Measurements from ENCODE around the gene PITPNM2. TPM values are rescaled to one million over a fixed set of nuclear protein-coding genes. Genes with fewer than 3 reads are reported as not detected.

Gene PITPNM2
- total RNA-seq, 3 donors from 2014 or later (not counting 1 experiment from before 2014, with no cell fraction given): 38.9 to 94.6 (median 42.5) TPM

DNA sequence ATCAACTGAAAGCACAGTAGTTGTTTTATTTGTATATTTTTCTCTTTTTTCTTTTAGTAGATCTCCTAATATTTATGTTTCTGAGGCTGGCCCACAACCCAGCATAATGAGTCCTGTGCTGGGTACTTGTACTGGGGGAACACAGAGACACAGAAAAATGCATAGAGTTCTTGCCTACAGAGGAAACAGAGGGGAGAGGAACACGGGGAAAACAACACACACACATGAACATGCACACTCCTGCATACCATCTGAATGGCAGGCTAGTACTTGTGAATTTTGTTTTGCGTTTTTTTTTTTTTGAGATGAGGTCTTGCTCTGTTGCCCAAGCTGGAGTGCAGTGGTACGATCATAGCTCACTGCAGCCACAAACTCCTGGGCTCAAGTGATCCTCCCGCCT, 21.3 kb downstream of the PITPNM2 start:
- Mint-ChIP-seq H3K9me3 (no peaks in the 10 kb centered on the region), H3K4me1 (peaks cover 27 to 32% of the 10 kb centered on the region in 2 donors), H3K27ac (no peak overlapping the region), H3K4me3 (no peak overlapping the region), H3K36me3 (no peaks in the 10 kb centered on the region), H3K27me3 (ENCODE audit: low read depth in 2 of 2) (no peaks in the 10 kb centered on the region)
- DNase-seq (no peak), ATAC-seq (no peak)
- intact Hi-C loops (cut with micrococcal nuclease): no loop called here
- H3K27me3 ChIP-seq (ENCODE audit: control insufficient read depth, insufficient read depth, low read length): no peaks in the 10 kb centered on the region
- H3K9me3 ChIP-seq (ENCODE audit: control insufficient read depth, insufficient read depth, low read length): no peaks in the 10 kb centered on the region
- TF ChIP-seq, protein P1, sequence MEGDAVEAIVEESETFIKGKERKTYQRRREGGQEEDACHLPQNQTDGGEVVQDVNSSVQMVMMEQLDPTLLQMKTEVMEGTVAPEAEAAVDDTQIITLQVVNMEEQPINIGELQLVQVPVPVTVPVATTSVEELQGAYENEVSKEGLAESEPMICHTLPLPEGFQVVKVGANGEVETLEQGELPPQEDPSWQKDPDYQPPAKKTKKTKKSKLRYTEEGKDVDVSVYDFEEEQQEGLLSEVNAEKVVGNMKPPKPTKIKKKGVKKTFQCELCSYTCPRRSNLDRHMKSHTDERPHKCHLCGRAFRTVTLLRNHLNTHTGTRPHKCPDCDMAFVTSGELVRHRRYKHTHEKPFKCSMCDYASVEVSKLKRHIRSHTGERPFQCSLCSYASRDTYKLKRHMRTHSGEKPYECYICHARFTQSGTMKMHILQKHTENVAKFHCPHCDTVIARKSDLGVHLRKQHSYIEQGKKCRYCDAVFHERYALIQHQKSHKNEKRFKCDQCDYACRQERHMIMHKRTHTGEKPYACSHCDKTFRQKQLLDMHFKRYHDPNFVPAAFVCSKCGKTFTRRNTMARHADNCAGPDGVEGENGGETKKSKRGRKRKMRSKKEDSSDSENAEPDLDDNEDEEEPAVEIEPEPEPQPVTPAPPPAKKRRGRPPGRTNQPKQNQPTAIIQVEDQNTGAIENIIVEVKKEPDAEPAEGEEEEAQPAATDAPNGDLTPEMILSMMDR (IDR thresholded peaks at IDR 0.05): no peak
- H3K27ac ChIP-seq (ENCODE audit: low read length): no peak overlapping the region
- WGBS (ENCODE audit: insufficient coverage): 83% methylated on average over 4 of the region's 4 CpGs
- no peak overlapping the region for H3K4me3 ChIP-seq (ENCODE audit: low read length)
- H3K36me3 ChIP-seq (ENCODE audit: control insufficient read depth, insufficient read depth, low read length): no peaks in the 10 kb centered on the region
- H3K4me1 ChIP-seq (ENCODE audit: control insufficient read depth, insufficient read depth, low read length): peaks cover 17% of the 10 kb centered on the region

DNA sequence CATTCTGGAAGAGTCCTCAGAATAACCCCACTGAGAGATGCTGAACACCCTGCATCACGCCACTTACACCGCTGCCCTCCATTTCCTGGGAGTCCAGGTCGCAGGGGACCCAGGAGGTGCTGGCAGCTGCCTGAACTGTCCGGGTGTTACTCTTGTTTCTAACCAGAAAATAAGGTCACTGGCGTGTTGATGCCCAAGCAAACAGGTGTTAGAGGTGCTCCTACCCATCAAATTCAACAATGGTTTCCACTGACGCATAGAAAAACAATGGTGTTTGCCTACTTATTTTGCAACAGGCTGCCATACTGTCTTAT, 23.8 kb downstream of the PITPNM2 start:
- ATAC-seq: no peak
- Mint-ChIP-seq H3K27ac (no peak overlapping the region), H3K36me3 (no peaks in the 10 kb centered on the region), H3K27me3 (ENCODE audit: low read depth in 2 of 2) (no peaks in the 10 kb centered on the region), H3K9me3 (no peaks in the 10 kb centered on the region), H3K4me3 (no peak overlapping the region), H3K4me1 (peaks cover 25% of the 10 kb centered on the region in 2 donors)
- H3K4me1 ChIP-seq (ENCODE audit: control insufficient read depth, insufficient read depth, low read length): peaks cover 25% of the 10 kb centered on the region
- no peak overlapping the region for H3K27ac ChIP-seq (ENCODE audit: low read length)
- no peaks in the 10 kb centered on the region for H3K27me3 ChIP-seq (ENCODE audit: control insufficient read depth, insufficient read depth, low read length)
- DNase-seq: no peak
- H3K4me3 ChIP-seq (ENCODE audit: low read length): no peak overlapping the region
- 68% methylated on average over 6 of the region's 6 CpGs for WGBS (ENCODE audit: insufficient coverage)
- intact Hi-C loops (cut with micrococcal nuclease): no loop called here
- TF ChIP-seq, protein P1 (IDR thresholded peaks at IDR 0.05): no peak
- H3K9me3 ChIP-seq (ENCODE audit: control insufficient read depth, insufficient read depth, low read length): no peaks in the 10 kb centered on the region
- H3K36me3 ChIP-seq (ENCODE audit: control insufficient read depth, insufficient read depth, low read length): no peaks in the 10 kb centered on the region

DNA sequence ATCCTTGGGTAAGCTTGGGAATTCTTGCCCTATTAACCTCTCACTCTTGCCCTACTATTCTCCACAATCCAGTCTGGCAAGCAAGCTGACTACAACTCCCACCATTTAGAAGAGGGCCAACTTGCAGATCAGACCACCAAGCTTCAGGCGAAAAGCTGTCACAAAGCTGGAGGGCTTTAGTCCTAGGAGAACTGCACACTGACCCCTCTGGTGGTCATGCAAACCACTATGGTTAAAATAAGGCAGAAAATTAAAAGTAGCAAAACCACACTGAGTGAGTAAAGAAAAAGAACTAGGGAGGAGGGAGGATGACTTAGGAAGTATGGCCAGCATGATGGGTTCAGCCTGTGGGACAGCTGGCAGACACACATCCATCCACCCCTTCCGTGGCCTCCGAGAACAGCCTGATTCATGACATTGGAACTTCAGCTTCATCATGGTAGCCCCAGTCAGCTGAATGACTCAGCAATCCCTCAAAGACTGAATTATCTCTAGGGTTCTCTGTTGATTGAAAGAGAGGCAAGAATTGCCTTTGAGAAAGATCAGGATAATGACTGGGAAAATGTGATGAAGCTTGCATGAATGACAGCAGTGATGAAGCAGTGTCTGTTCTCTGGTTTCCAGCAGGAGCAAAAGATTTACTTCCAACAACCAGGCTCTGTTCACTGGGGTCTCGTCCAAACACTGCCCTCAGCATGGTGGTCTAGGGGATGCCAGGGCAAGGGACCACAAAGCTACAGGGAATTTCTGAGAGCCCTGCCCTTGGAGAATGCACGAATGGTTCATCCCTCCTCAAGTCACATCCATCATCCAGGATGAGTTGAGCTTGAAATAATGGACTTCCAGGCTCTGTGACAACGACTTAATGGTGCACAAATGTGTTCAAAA, 24.4 kb downstream of the PITPNM2 start:
- DNase-seq (no peak), ATAC-seq (no peak)
- no peaks in the 10 kb centered on the region for H3K27me3 Mint-ChIP-seq (ENCODE audit: low read depth in 2 of 2)
- WGBS (ENCODE audit: insufficient coverage): 70% methylated on average over 6 of the region's 6 CpGs
- H3K4me3 Mint-ChIP-seq: no peak overlapping the region
- no peaks in the 10 kb centered on the region for H3K9me3 ChIP-seq (ENCODE audit: control insufficient read depth, insufficient read depth, low read length)
- no peaks in the 10 kb centered on the region for H3K36me3 Mint-ChIP-seq
- H3K36me3 ChIP-seq (ENCODE audit: control insufficient read depth, insufficient read depth, low read length): no peaks in the 10 kb centered on the region
- peaks cover 25% of the 10 kb centered on the region for H3K4me1 ChIP-seq (ENCODE audit: control insufficient read depth, insufficient read depth, low read length)
- no peaks in the 10 kb centered on the region for H3K27me3 ChIP-seq (ENCODE audit: control insufficient read depth, insufficient read depth, low read length)
- H3K27ac Mint-ChIP-seq: no peak overlapping the region
- no peaks in the 10 kb centered on the region for H3K9me3 Mint-ChIP-seq
- peaks cover 25% of the 10 kb centered on the region in 2 donors for H3K4me1 Mint-ChIP-seq
- no peak overlapping the region for H3K4me3 ChIP-seq (ENCODE audit: low read length)
- H3K27ac ChIP-seq (ENCODE audit: low read length): no peak overlapping the region
- intact Hi-C loops (cut with micrococcal nuclease): no loop called here
- TF ChIP-seq, protein P1 (IDR thresholded peaks at IDR 0.05): no peak
